ENCODE data around the gene MEDAG. TPM values are rescaled to one million over a fixed set of nuclear protein-coding genes. Genes with fewer than 3 reads are reported as not detected.

MEDAG gene
- total RNA-seq, 1 experiment from 2014 or later: 0.67 TPM

DNA sequence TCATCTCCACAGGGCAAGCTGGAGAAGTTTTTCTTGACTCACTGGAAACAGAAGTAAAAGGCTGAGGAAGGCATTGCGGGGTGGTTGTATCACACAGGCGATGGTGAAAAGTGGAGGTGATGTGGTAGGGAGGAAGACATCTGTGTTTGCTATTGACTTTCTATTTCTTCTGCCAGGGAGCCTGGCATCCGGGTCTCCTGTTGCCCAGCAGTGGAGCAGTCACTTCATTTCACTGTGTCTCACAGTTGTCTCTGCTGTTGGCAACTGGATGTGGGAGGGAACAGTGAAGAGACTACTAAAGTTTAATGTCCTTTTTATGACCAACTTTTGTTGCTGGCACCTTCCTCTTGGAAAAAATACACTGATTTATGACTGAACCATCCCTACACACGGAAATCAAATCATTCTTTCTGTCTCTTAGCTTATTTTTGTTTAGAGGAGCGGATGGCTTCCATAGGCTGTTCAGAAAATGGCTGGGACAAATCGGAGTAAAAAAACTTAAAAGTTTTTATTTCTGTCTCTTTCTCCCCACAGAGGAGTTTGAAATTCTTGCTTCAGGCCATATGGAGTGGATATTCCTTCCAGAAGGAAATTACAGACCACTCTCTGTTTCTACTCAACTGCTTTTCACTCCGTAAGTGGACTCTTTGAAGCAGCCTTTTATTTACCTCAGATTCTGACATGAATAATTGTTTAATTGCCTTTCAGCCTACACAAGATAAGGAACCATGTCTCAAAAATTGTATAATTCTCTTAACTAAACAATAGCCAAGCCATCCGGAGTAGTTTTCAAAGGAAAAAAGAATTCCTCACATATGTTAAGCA is 23.8 kb upstream of the MEDAG start:
- no TSS peak for BruUV-seq (replicated peaks)

More for the DNA sequence above, 23.8 kb upstream of the MEDAG start:
- Histone ChIP-seq H3K4me3 (ENCODE audit: low read depth in 2 of 2, low read length in 2 of 2) (no peak overlapping the region), H3K36me3 (ENCODE audit: control insufficient read depth, insufficient read depth, low read length) (no peaks in the 10 kb centered on the region), H3K27ac (ENCODE audit: low read length) (no peak overlapping the region), H3K27me3 (ENCODE audit: control insufficient read depth, insufficient read depth, low read length) (no peaks in the 10 kb centered on the region), H3K4me1 (ENCODE audit: control insufficient read depth, insufficient read depth, low read length) (no peaks in the 10 kb centered on the region), H3K9me3 (ENCODE audit: control insufficient read depth, insufficient read depth, low read depth, low read length) (no peaks in the 10 kb centered on the region)
- TF ChIP-seq CTCF (IDR thresholded peaks at IDR 0.05) (no peak), REST (IDR thresholded peaks at IDR 0.05; ENCODE audit: insufficient read depth in 1 of 2, low read depth in 2 of 2, low read length in 1 of 2) (no peak), TCF7L2 (IDR thresholded peaks at IDR 0.05; ENCODE audit: low read depth, low read length) (no peak), SIN3A (IDR thresholded peaks at IDR 0.05; ENCODE audit: borderline replicate concordance, insufficient read depth, low read depth, low read length) (no peak), POLR2AphosphoS5 (IDR thresholded peaks at IDR 0.05; ENCODE audit: low read depth, low read length) (no peak)
- CTCF ChIA-PET: no interaction called here
- in situ Hi-C loops (cut with HindIII; ENCODE audit: low pct_unique_long_range_greater_than_20kb, low sequenced_read_pairs) (no loop called here), intact Hi-C loops (cut with micrococcal nuclease; ENCODE audit: unreplicated experiment) (no loop called here)
- ATAC-seq: no peak
- DNase-seq (ENCODE audit: low read depth, low spot score): no peak
- POLR2A ChIA-PET: no interaction called here

Data from Panc1 (cell line).